Mammary epithelial cell (primary cell): ENCODE results near the gene HIVEP1.

Source experiments
- CTCF ChIP-seq, 2 donors: IDR thresholded peaks in 1 of 2; conservative IDR thresholded peaks in 1 of 2; 2 replicates each; pipeline ENCODE4 v1.5.1; 2011 to 2012; ENCODE audit warnings: inconsistent platforms in 2 of 2, low read length in 2 of 2, mild to moderate bottlenecking in 2 of 2, control low read depth in 1 of 2, low read depth in 1 of 2; ENCODE audit not compliant: insufficient read depth in 1 of 2; ENCODE audit errors: extremely low read depth in 1 of 2
- EZH2 ChIP-seq: IDR thresholded peaks from 2 replicates; pipeline ENCODE4 v1.6.1; 2012; ENCODE audit warnings: low read length, inconsistent platforms, borderline replicate concordance

DNA sequence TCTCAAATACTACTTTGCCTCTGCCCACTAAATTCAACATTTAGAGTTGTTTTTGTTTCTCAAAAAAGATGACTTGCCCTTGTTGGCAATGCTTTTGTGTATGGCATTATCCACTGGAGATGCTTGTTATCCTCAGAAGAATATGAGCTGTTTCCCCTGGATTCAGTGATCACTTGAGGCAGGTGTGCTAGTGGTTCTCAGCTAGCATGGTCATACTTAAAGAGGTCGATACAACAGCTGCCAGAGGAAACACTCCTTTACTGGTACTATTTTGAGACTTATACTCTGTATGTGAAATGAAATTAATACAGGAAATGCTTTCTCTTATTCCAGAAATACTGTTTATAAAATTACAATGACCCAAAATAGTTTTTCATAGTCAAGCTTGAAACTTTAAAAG is 122.5 kb downstream of the HIVEP1 start:
- TF ChIP-seq CTCF (conservative IDR thresholded peaks at IDR 0.05 in 1 of 2, IDR thresholded peaks at IDR 0.05 in 1 of 2; ENCODE audit: extremely low read depth in 1 of 2, insufficient read depth in 1 of 2, low read depth in 1 of 2, low read length in 2 of 2), result no peak
- no peak for TF ChIP-seq EZH2
